HK-2 (cell line): ENCODE measurements around the gene NELFCD.
"Not testable (repeated sequence)": the region's sequence is repeated elsewhere in the genome, so short reads cannot be mapped to it uniquely, and the experiment has no call there.

Experiments
- DNase-seq: peaks from one replicate; pipeline ENCODE4 v3.0.0-alpha.2; 2018; ENCODE audit not compliant: unreplicated experiment

NELFCD gene

GRCh38 chr20:58980711-58981627 lies at the start of gene NELFCD:
TSS of gene NELFCD (plus strand) at chr20:58981256. CDS start at chr20:58981310, 54 bp downstream.
- DNase-seq: peak; percentile 92

GRCh38 chr20:58932170-58932569 lies 48.9 kb upstream of the NELFCD start:
- no peak for DNase-seq

- no peak for DNase-seq
These were observed 43.0 kb upstream of the NELFCD start for GRCh38 chr20:58938078-58938477.

GRCh38 chr20:58938541-58938940 lies 42.5 kb upstream of the NELFCD start:
- DNase-seq: no peak

- no peak for DNase-seq
These were observed 39.6 kb upstream of the NELFCD start for GRCh38 chr20:58941471-58941870.

- DNase-seq: no peak
These were observed 38.5 kb upstream of the NELFCD start for GRCh38 chr20:58942549-58942948.

- DNase-seq: no peak
These were observed 36.4 kb upstream of the NELFCD start for GRCh38 chr20:58944610-58945009.

- no peak for DNase-seq
These were observed 35.0 kb upstream of the NELFCD start for GRCh38 chr20:58945965-58946631.

GRCh38 chr20:58947797-58948388 lies 33.2 kb upstream of the NELFCD start:
- not testable (repeated sequence) for DNase-seq

- DNase-seq: no peak
These were observed 30.5 kb upstream of the NELFCD start for GRCh38 chr20:58950603-58951002.

- DNase-seq: no peak
These were observed 28.0 kb upstream of the NELFCD start for GRCh38 chr20:58953050-58953449.

GRCh38 chr20:58956078-58956477 lies 25.0 kb upstream of the NELFCD start:
- no peak for DNase-seq

- DNase-seq: no peak
These were observed 21.4 kb upstream of the NELFCD start for GRCh38 chr20:58959652-58960051.

- no peak for DNase-seq
These were observed 17.9 kb upstream of the NELFCD start for GRCh38 chr20:58963060-58963584.

- not testable (repeated sequence) for DNase-seq
These were observed 17.1 kb upstream of the NELFCD start for GRCh38 chr20:58963922-58964321.

GRCh38 chr20:58965270-58966064 lies 15.6 kb upstream of the NELFCD start:
- DNase-seq: no peak

GRCh38 chr20:58967652-58968429 lies 13.2 kb upstream of the NELFCD start:
- DNase-seq: no peak

GRCh38 chr20:58969439-58969838 lies 11.6 kb upstream of the NELFCD start:
- DNase-seq: no peak

GRCh38 chr20:58970146-58970545 lies 10.9 kb upstream of the NELFCD start:
- no peak for DNase-seq

GRCh38 chr20:58971429-58971828 lies 9.6 kb upstream of the NELFCD start:
- DNase-seq: no peak

- DNase-seq: no peak
These were observed 7.9 kb upstream of the NELFCD start for GRCh38 chr20:58973179-58973578.
